22Rv1 (cell line): Measurements from ENCODE around the gene SLC34A3.

Source experiments
- H3K27ac ChIP-seq: fragments of 450-650 bp; 2 replicates; pipeline ENCODE4 v1.5.1; 2017
- CTCF ChIP-seq: fragments of 450-650 bp; IDR thresholded peaks from 2 replicates; pipeline ENCODE4 v1.5.1; 2017; ENCODE audit warnings: mild to moderate bottlenecking
- ZFX ChIP-seq: fragments of 450-650 bp; IDR thresholded peaks from 2 replicates; pipeline ENCODE4 v1.6.1; 2017; ENCODE audit warnings: antibody characterized with exemption, borderline replicate concordance

The SLC34A3 gene

GRCh38 chr9:137228968-137229896 is 1.5 kb upstream of the SLC34A3 start:
- peak overlapping the region; percentile 33 for H3K27ac ChIP-seq
- TF ChIP-seq ZFX (no peak), CTCF (no peak)

DNA sequence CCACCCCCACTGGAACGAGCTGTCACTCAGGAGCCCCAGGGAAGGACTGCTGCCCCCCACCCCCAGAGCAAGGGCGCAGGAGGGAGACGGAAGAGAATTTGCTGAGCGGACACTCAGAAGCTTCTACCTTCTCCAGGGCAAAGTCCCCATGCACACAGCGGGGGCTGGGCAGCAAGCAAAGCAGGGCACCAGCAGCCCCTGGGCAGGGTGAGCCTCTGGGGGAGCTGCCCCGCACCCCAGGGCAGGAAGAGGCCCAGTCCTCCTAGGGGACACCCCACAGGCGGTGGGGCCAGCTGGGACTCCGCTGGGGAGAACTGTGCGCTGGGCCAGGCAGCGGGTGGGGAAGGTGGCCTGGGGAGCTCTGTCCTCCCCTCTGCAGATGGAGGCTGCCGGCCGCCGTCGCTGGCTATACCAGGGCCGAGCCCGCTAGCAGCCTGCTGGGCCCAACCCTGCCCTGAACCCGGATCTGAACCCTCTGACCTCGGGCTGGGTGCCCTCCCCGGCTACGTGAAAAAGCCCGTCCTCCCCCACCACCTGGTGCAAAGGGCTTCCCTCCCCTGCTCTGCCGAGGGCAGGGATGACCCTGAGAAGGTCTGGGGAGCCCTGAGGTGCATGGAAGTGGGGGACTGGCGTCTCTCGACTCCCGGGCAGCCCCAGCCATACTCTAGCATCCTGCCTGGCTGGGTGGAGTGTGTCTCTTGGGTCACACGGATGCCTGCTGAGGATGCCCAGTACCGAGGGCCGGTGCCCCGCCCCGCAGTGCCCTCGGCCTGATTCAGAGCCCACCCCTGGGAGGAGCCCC is 597 bp upstream of the SLC34A3 start:
- no peak for TF ChIP-seq ZFX
- no peak for TF ChIP-seq CTCF
- no peak overlapping the region for H3K27ac ChIP-seq

GRCh38 chr9:137231372-137232039 is 805 bp downstream of the SLC34A3 start:
- TF ChIP-seq CTCF: no peak
- no peak overlapping the region for H3K27ac ChIP-seq

- TF ChIP-seq ZFX: no peak
- TF ChIP-seq CTCF: no peak
- H3K27ac ChIP-seq: peak overlapping the region; percentile 48
These were observed 1.4 kb downstream of the SLC34A3 start for GRCh38 chr9:137232101-137232500.

DNA sequence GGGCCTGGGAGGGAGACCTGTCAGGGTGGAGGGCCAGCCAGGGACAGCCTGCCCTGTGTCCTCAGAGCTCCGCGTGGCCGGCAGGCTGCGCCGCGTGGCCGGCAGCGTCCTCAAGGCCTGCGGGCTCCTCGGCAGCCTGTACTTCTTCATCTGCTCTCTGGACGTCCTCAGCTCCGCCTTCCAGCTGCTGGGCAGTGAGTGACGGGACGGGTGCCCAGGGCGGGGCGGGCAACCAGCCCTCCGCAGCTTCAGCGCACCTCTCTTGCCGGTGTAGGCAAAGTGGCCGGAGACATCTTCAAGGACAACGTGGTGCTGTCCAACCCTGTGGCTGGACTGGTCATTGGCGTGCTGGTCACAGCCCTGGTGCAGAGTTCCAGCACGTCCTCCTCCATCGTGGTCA is 1.8 kb downstream of the SLC34A3 start:
- TF ChIP-seq CTCF: no peak
- no peak for TF ChIP-seq ZFX
- H3K27ac ChIP-seq: peak overlapping the region; percentile 48

DNA sequence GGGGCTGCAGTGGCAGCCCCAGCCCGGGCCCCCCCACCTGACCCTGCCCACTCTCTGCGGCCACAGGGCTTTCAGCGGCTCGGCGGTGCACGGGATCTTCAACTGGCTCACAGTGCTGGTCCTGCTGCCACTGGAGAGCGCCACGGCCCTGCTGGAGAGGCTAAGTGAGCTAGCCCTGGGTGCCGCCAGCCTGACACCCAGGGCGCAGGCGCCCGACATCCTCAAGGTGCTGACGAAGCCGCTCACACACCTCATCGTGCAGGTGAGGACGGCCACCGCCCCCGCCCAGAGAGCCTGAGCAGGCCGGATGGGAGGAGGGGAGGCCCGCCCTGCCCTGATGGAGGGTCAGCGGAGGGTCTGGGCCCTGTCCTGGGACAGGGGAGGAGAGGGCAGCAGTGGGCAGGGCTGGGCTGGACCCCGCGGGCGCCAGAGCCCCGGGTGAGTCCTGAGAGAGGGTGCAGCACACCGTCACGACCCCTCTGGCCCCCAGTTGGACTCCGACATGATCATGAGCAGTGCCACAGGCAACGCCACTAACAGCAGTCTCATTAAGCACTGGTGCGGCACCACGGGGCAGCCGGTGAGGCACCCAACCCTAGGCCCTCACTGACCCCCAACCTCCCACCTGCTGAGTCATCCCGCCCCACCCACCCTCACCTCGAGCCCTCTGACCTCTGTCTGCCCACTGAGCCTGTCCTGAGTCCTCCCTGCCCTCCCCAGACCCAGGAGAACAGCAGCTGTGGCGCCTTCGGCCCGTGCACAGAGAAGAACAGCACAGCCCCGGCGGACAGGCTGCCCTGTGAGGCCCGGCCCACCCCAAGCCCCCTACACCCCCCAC is 2.7 kb downstream of the SLC34A3 start:
- TF ChIP-seq CTCF: no peak
- no peak for TF ChIP-seq ZFX
- H3K27ac ChIP-seq: no peak overlapping the region
